PC-9 (cell line): ENCODE results near the gene SRRM5.
"Not testable (repeated sequence)": the region's sequence is repeated elsewhere in the genome, so short reads cannot be mapped to it uniquely, and the experiment has no call there.

Source experiments
- CTCF ChIP-seq: fragments of 200-600 bp; sonication (generic); conservative IDR thresholded peaks from 2 replicates; pipeline ENCODE4 v1.6.1; 2017; ENCODE audit warnings: mixed run types, antibody characterized with exemption, mild to moderate bottlenecking, moderate library complexity
- EZH2 ChIP-seq: fragments of 200-600 bp; sonication (generic); IDR thresholded peaks from 2 replicates; pipeline ENCODE4 v1.8.0; 2017; ENCODE audit warnings: antibody characterized with exemption, low read depth

- not testable (repeated sequence) for TF ChIP-seq CTCF, EZH2
Observed at GRCh38 chr19:43650276-43650675, 38.4 kb downstream of the SRRM5 start.
